NCI-H446 (cell line): Measurements from ENCODE around the gene S100A9.
"Not testable (repeated sequence)": the region's sequence is repeated elsewhere in the genome, so short reads cannot be mapped to it uniquely, and the experiment has no call there.

Experiments used
- DNase-seq, 2 experiments: peaks; one replicate each; lab custom pipeline; 2025; lab: John Stamatoyannopoulos, UW

S100A9 gene

GRCh38 chr1:153357853-153358690 lies at the start of gene S100A9:
S100A9 (plus strand) TSS chr1:153357854; CDS start chr1:153358284, 430 bp downstream.
- DNase-seq: no peak

DNA sequence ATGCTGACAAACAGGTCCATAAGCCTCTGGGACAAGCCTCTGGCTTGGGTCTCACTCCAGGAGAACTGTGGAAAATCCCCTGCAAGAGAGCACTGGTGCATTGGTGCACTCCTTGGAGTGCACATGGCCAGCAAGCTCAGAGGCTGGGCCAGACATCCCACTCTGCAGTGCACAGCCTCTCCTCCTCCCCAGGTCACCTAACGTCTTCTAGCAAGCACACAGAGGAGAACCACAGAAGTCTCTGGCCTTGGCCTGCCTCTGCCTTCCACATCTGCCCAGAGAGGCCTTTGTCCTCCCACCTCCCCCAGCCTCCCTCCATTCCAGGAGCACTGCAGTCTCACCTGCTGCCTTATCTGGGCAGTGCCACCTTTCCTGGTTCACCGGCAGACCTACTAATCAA lies 49.1 kb upstream of the S100A9 start:
- DNase-seq: no peak

GRCh38 chr1:153309441-153309840 lies 48.2 kb upstream of the S100A9 start:
- DNase-seq: no peak

DNA sequence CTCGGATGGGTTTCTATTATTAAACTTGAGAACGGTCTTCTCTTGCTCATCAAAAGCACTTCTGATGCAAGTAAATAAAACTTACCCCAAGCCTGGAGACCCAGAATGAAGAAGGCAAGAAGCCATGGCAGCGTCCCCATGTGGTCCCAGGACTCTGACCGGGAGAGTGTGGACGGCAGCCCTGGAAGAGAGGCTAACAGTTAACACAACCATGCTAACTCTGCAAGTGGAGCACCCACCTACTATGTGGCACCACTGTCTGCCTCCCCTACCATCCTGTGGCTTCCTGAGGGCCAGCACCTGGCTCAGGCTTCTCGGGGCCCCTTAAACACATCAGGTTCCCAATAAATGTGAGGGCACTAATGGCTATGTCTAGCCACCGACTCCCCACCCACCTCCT lies 47.1 kb upstream of the S100A9 start:
- DNase-seq: no peak

GRCh38 chr1:153312570-153313186 lies 45.0 kb upstream of the S100A9 start, which contains the start of gene PGLYRP3:
PGLYRP3 (minus strand) TSS chr1:153312952; CDS start chr1:153310665, 2,287 bp downstream.
- no peak for DNase-seq

- no peak for DNase-seq
Observed at GRCh38 chr1:153313288-153313687, 44.4 kb upstream of the S100A9 start.

- DNase-seq: not testable (repeated sequence)
Observed at GRCh38 chr1:153314388-153314787, 43.3 kb upstream of the S100A9 start.

GRCh38 chr1:153316013-153316412 lies 41.6 kb upstream of the S100A9 start:
- not testable (repeated sequence) for DNase-seq

DNA sequence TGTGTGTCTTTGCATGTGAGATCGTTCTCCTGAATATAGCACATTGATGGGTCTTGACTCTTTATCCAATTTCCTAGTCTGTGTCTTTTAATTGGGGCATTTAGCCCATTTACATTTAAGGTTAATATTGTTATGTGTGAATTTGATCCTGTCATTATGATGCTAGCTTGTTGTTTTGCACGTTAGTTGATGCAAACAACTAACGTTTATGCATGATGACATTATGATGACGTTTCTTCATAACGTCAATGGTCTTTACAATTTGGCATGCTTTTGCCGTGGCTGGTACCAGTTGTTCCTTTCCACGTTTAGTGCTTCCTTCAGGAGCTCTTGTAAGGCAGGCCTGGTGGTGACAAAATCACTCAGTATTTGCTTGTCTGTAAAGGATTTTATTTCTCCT lies 39.5 kb upstream of the S100A9 start:
- not testable (repeated sequence) for DNase-seq

GRCh38 chr1:153322568-153322967 lies 35.1 kb upstream of the S100A9 start:
- DNase-seq: no peak

GRCh38 chr1:153324912-153325311 lies 32.7 kb upstream of the S100A9 start:
- no peak for DNase-seq

GRCh38 chr1:153333902-153334301 lies 23.8 kb upstream of the S100A9 start:
- DNase-seq: no peak

- DNase-seq: no peak
Observed at GRCh38 chr1:153336650-153337049, 21.0 kb upstream of the S100A9 start.

- no peak for DNase-seq
Observed at GRCh38 chr1:153337980-153338853, 19.4 kb upstream of the S100A9 start.

DNA sequence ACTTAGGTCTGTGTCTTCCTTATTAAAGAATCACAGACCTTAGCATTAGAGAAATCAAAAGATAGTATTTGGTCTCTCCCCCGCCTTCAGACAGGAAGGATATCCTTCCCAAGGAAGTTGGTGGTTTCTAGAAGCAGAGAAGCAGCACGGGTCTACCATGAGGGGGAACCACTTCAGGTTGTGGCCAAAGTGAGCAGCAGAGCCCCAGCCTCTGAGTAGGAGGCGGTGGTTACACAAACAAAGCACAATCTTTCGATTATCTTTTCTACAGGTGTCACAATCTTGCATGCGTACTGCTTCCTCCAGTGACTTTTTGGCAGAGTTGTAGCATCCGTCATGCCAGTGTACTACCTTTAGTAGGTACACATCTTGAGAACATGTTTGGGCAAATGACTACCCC lies 17.9 kb upstream of the S100A9 start:
- no peak for DNase-seq

GRCh38 chr1:153340356-153340755 lies 17.3 kb upstream of the S100A9 start:
- no peak for DNase-seq

DNA sequence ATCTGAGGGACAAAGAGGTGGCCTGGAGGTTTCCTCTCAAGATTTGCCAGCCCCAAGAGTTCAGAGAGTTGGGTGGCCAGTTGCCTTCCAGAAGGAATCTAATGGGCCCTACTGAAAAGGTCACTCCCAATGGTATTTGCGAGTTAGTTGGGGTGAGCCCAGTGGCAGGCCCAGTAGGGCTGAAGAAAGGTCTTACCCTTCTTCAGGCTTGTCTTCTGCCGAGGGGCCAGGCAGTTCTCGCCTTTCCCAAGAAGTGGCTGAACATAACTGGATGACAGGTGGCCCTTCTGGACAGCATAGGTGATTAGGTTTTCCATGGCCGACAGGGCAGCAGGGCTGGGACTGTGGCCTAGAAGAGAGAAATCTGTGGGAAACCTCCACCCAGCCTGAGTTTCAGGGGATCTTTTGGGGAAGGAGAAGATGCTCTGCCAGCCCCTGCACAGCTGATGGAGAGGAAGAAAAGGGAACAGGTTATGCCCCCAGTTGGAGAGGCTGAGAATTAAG lies 16.2 kb upstream of the S100A9 start:
- DNase-seq: no peak

DNA sequence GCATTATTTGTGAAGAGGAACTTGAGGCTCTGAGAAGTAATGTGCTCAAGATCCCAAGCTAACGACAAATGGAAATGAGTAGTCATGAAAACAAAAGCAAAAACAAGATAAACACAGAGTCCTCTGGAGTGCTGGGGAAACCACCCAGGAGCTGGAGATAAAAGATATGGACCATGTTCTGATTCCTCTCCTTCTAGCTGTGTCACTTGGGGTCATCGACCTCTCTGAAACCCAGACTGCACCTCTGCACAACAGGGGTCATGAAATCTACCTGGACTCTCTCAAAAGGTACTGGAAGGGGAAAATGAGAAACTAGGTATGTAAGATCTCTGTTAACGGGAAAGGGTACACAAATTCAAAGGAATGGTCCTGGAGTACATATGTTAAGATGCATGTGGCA lies 15.5 kb upstream of the S100A9 start:
- DNase-seq: no peak

DNA sequence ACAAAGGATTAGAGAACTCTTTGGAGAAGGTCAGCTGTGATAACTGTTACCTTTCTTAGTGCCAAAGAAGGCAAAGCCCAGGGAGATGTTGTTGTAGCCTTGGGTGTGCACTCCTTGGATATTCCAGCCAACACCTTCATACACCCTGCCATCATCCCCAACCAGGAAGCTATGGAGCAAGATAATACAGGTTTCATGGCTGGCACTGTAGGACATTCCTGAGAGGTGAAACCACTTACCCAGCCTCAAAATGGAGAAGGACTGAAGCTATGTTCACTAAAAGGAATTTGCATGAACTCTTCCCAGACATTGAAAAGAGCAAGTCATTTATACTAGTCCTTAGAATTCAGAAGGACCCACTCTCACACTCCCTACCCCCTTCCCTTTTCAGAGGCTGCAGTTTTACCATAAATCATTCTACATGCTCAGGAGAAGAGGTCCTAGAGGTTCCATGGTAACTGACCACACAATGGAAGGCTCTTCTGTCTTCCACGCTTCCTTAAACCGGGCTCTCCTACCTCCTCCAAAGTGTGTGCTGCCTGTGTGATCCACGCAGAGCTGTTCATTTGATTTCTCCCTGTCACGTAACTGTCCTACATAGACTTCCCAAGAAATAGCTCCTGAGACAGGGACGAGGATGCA lies 14.5 kb upstream of the S100A9 start:
- DNase-seq: no peak

- DNase-seq: no peak
Observed at GRCh38 chr1:153343811-153344717, 13.6 kb upstream of the S100A9 start.

DNA sequence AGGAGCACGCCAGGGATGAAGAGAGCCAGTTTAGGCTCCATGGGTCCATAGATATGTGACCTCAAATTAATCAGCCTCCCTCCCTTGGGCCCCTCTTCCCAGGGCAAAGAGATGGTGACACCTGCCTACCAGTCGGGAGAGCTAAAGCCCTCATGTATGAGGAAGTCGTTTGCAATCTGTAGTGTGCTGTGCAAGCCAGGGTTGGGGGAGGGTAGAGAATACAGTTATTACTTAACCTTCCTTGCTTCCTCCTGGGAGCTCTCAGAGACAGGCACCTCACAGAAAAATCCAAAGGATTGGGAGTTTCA lies 13.0 kb upstream of the S100A9 start:
- DNase-seq: no peak
